ENCODE measurements around the gene CIPC.
A peak's percentile ranks its signal among the peaks of the same experiment; 100 is the strongest.

Gene CIPC

DNA sequence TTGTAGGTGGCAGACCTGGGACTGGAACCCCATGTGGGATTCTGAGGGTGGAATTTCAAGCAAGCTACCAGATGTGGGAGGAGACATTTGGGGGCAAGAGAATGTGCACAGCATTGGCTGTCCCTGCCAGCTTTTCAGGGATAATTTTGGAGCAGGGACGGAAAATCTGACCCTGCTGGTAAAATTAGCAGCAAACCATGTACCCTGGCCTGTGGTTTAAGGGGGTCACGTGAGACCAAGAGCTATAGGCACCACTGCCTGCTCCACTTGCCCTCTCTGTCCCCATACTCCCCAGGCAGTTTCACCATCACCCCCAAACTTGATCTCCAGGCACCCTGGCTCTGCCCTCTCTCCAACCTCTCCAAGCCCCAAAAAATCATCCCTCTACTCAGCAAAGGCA, 57.0 kb downstream of the CIPC start:
- no peak for DNase-seq

DNA sequence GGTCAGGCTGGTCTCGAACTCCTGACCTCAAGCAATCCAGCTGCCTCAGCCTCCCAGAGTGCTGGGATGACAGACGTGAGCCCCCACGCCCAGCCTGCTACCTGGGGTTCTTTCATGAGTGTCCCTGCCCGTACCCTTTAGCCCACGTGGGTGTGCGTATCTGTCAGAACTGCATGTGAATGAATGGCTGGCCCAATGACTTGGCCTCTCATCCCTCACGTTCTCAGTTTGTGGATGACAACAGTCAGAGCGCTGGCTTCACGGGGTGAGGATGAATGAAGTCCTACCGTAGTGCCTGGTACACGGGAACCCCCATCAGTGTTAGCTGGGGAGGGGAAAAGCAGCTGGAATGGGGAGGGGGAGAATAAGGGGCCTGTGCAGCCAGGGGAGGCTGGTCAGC, 59.7 kb downstream of the CIPC start:
- DNase-seq: peak in 1 of 2 experiments; percentile 56

DNA sequence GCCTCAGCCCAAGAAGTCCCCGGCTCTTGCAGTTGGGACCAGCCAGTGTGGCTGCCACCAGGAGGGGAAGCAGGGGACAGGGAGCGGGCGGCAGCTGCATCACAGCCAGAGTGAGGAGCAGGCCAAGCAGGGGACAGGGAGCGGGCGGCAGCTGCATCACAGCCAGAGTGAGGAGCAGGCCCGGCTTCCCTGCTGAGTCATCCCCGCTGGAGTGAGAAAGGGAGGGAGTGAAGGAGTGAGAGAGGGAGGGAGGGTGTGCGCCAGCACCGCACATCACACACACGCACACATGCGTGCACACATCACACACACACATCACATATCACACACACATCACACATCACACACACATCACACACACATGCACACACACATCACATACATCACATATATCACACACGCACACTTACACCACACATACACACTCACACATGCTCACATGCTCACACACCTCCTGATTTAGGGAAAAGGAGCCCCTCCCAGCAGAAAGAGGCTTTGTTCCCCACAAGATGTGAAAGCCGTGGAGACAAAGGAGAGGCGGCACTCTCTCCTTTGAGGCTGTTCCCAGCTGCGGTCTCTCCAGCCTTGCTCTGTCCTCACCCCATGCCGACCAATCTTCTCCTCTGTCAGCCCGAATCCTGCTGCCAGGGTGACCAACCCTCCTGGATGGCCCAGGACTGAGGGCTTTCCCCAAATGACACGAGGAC, 60.3 kb downstream of the CIPC start:
- peak; percentile 65 to 81 for DNase-seq

DNA sequence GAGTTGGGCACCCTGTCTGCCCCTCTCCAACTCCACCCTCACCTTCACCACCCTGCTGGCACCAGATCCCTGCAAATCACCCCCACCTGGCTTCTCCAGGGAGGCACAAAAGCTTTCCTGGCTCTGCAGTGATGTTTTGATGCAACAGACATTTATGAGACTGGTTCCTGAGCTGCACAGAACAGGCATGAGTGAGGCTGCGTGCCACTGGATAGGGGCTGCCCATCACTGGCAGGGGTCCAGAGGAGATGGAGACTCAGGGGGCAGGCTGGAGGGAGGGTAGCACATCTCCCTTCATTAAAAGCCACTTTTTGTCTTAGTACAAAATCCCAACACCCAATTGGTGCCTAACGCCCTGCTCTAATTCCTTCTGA, 60.8 kb downstream of the CIPC start:
- DNase-seq: peak in 1 of 2 experiments; percentile 49

DNA sequence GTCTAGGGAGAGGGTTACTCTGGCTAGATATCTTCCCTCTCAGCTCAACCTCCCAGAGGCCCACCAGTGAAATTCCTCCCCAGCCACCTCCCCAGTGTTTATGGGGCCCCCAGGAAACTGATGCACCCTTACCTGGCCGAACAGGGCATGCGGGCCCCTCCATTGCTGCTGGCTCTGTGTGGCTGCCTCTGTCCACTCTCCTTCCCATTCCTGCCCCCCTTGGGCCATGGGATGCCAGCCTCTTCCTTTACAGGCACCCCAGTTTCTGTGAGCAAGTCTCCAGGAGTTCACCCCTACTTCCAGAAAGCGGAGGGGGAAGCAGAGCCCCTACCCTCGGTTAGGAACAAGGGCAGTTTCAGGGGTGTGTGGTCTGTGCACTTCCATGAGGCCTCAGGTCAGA, 63.0 kb downstream of the CIPC start:
- no peak for DNase-seq

Data from NCI-H524 (cell line).